GM10847 (cell line): ENCODE results near the gene BTBD10.

ENCODE experiments used
- POLR2A ChIP-seq: IDR thresholded peaks from 2 replicates; pipeline ENCODE4 v1.6.1; 2011; ENCODE audit not compliant: insufficient read length; ENCODE audit errors: extremely low read depth

BTBD10 gene

DNA sequence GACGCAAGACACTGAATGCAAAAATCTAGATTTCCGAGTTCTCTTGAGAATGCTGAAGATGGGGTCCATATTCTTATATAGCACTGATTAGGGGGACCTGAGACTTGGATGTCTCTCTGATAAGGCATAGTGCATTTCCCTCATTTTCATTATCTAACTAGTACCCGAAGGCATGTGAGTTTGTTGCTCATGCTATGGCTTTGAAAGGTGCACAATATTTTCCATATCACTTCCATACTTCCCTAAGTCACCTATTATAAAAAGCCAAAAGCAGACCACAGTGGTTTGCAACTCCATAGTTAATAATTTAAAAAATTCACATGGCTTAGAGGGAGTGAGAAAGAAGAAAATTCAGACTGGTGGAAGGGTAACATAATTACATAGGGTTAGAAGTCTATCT, 1.7 kb downstream of the BTBD10 start:
- TF ChIP-seq POLR2A = no peak

DNA sequence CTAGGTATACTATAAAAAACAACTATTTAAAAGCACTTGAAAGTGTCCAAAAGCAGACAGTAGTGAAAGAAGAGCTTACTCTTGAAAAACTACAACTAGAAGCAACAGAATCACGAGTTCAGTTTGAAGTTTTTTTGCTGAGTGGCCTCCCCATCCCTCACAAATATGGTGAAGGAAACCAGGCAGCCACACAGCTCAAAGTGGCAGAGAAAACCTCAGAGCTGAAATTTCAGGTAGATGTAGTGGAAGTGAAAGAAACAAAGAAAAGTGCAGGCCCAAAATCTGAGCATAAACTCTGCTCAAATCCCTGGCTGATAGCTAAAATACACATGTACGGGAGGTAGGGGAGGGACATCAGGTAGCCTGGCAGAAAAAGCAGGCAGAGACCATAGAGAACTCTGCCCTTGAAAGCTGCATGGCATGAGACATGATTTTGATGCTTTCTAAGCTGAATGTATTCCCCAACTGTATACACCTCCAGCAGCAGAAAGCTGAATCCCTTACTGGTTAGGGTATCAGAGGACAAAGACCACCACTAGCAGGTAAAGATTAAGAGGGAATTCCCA, 12.1 kb downstream of the BTBD10 start:
- TF ChIP-seq POLR2A = no peak

DNA sequence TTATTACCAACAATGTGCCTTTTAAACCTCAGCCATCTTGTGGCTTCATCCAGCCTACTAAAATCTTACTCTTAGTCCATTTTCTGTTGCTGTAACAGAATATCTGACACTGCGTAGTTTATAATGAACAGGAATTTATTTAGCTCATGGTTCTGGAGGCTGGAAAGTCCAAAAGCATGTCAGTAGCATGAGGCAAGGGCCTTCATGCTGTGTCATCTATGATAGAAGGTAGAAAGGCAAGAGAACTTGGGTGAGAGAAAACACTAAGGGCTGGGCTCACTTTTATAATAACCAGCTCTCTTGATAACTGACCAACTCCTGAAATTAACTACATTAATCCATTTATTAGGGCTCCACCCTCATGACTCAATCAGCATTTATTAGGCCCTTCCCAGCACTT, 13.5 kb downstream of the BTBD10 start:
- no peak for TF ChIP-seq POLR2A

GRCh38 chr11:13448876-13449275, 14.1 kb downstream of the BTBD10 start:
- TF ChIP-seq POLR2A = no peak

GRCh38 chr11:13446444-13446843, 16.6 kb downstream of the BTBD10 start:
- TF ChIP-seq POLR2A = no peak

GRCh38 chr11:13445588-13445987, 17.4 kb downstream of the BTBD10 start:
- no peak for TF ChIP-seq POLR2A

- no peak for TF ChIP-seq POLR2A
Measured at GRCh38 chr11:13440100-13440855, 22.7 kb downstream of the BTBD10 start.

DNA sequence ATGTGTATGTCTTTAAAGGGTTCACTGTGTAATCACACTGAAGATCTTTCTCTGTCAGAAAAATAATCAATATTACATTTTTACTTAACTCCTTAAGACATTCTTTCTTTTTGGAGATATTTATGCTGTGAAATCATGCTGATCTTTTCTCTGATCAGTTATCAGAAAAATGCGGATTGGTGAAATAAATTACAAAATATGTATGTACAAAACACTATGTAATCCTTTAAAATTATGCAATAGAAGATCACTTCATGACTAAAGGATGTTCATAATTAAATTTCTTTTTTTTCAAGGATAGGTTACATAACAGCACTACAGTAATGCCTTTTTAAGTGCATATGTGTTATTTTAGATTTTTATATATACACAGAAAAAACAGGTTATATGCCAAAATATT, 24.7 kb downstream of the BTBD10 start:
- no peak for TF ChIP-seq POLR2A

GRCh38 chr11:13434247-13435205, 28.5 kb downstream of the BTBD10 start:
- no peak for TF ChIP-seq POLR2A

- TF ChIP-seq POLR2A = no peak
Measured at GRCh38 chr11:13433437-13433836, 29.6 kb downstream of the BTBD10 start.

GRCh38 chr11:13429836-13430235, 33.2 kb downstream of the BTBD10 start:
- no peak for TF ChIP-seq POLR2A

- no peak for TF ChIP-seq POLR2A
Measured at GRCh38 chr11:13429288-13429687, 33.7 kb downstream of the BTBD10 start.

DNA sequence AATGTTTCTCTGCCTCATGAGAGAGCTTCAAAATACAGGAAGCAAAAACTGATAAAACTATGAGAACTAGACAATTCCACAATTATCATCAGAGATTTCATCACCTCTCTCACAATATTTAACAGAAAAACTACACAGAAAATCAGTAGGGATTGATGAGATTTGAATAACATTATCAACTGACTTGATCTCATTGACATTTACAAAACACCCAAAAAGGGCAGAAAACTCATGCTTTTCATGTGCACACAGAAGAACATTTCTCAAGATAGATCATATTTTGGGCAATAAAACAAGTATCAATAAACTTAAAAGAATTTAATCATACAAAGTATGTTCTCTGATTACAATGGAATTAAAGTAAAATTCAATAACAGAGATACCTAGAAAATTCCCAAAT, 35.6 kb downstream of the BTBD10 start:
- no peak for TF ChIP-seq POLR2A

DNA sequence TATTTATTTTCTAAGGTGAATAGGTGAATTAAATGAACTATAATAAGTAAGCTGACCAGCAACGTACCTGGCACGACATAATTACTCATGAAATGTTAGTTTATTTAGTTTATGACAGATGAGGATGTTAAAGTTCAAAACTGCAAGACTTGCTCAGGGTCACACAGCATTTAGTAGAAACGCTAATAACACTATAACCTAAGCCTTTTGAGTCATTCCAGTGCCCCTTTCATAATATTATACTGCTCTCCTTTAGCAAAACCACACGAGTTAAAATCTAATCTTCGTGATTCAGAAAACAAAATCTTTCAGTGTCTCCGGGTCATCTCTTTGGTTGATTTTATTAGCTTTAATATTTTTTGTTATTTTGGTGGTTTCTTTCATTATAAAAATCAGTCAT, 39.6 kb downstream of the BTBD10 start:
- no peak for TF ChIP-seq POLR2A

DNA sequence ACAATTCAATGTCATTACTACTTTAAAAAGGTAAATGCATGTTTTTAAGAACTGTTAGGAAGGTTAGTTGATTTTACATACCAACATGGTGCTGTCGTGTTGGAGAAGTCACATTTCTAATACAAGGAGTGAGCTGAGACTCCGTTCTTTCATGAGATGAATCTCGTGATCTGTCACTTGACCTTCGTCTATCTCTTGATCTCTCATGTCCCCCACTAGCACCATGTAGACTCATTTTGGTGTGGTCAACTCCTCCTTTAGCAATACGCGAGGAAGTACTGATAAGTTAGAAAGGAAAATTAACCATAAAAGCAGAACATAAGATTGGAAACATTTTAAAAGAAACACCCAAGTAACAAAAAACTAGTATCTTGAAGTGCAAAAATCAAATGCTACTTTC, 41.5 kb downstream of the BTBD10 start:
- TF ChIP-seq POLR2A = no peak

DNA sequence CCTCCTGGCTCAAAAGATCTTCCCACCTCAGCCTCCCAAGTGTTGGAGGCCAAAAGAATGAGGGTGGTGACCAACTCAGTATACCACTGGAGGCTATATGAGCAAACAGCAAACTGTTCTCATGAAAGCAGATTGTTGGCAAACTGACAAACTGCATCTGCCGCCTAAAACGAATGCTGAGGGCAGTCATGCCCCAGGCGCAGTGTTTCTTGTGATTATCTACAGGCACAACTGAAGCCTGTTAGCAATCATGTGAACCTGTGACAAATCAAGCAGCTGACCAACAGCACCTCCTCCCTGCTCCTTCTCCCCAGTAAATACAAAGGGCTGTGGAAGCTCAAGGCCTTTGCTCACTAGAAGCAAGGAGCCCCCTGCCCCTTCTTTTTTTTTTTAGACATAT, 47.8 kb downstream of the BTBD10 start:
- no peak for TF ChIP-seq POLR2A
